MCF 10A (cell line): Measurements from ENCODE around the gene TMEM213. TPM values are rescaled to one million over a fixed set of nuclear protein-coding genes. Genes with fewer than 3 reads are reported as not detected.
A peak's percentile ranks its signal among the peaks of the same experiment; 100 is the strongest.

Source experiments
- BruUV-seq: library from RNA; stranded (reverse); fragments of 400-500 nt; replicated peaks from 2 replicates; lab custom pipeline; 2021; lab: Mats Ljungman, UMichigan
- CTCF ChIA-PET: fragments of 300-600 bp; sonication (Branson Sonifier 250); formaldehyde crosslinking; extraction: SDS; loops from one replicate; lab custom pipeline; 2021; ENCODE audit warnings: antibody characterized with exemption, inconsistent platforms; lab: Yijun Ruan, JAX
- POLR2A ChIA-PET: fragments of 300-600, 350-650 bp; sonication (Branson Sonifier 250); formaldehyde crosslinking; extraction: SDS; loops from one replicate; lab custom pipeline; 2020; ENCODE audit warnings: antibody characterized with exemption, inconsistent platforms; lab: Yijun Ruan, JAX
- DNase-seq: peaks from one replicate; pipeline ENCODE4 v3.0.0-alpha.2; 2018; ENCODE audit not compliant: unreplicated experiment
- H3K27ac Mint-ChIP-seq: one replicate; pipeline ENCODE4 v1.8.0; 2022; ENCODE audit warnings: mild to moderate bottlenecking, low read depth, mixed read lengths; ENCODE audit not compliant: unreplicated experiment
- H3K27me3 Mint-ChIP-seq: one replicate; pipeline ENCODE4 v1.8.0; 2022; ENCODE audit warnings: mixed read lengths; ENCODE audit not compliant: insufficient read depth, unreplicated experiment
- H3K36me3 Mint-ChIP-seq: one replicate; pipeline ENCODE4 v1.8.0; 2022; ENCODE audit warnings: mild to moderate bottlenecking, moderate library complexity, mixed read lengths; ENCODE audit not compliant: insufficient read depth, unreplicated experiment
- H3K4me1 Mint-ChIP-seq: one replicate; pipeline ENCODE4 v1.8.0; 2022; ENCODE audit warnings: mixed read lengths; ENCODE audit not compliant: insufficient read depth, unreplicated experiment
- H3K4me3 Mint-ChIP-seq: one replicate; pipeline ENCODE4 v1.8.0; 2022; ENCODE audit warnings: mild to moderate bottlenecking, moderate library complexity, mixed read lengths; ENCODE audit not compliant: unreplicated experiment
- H3K9me3 Mint-ChIP-seq: one replicate; pipeline ENCODE4 v1.8.0; 2022; ENCODE audit warnings: mixed read lengths; ENCODE audit not compliant: unreplicated experiment
- intact Hi-C: fragments of 100-400 bp; cut with micrococcal nuclease; formaldehyde crosslinking; loops from 2 replicates; pipeline ENCODE4 v1.14.1; 2022
- total RNA-seq: library from RNA; stranded (reverse); gene quantifications from 2 replicates; pipeline ENCODE4 v1.2.3, GENCODE V29; 2022
- TF ChIP-seq, protein P1 (sequence below): fragments of 200-600 bp; IDR thresholded peaks from one replicate; pipeline ENCODE4 v1.8.0; 2022; ENCODE audit warnings: antibody characterized with exemption, mild to moderate bottlenecking; ENCODE audit not compliant: unreplicated experiment

TMEM213 gene
- total RNA-seq, 1 experiment from 2014 or later, result not detected

DNA sequence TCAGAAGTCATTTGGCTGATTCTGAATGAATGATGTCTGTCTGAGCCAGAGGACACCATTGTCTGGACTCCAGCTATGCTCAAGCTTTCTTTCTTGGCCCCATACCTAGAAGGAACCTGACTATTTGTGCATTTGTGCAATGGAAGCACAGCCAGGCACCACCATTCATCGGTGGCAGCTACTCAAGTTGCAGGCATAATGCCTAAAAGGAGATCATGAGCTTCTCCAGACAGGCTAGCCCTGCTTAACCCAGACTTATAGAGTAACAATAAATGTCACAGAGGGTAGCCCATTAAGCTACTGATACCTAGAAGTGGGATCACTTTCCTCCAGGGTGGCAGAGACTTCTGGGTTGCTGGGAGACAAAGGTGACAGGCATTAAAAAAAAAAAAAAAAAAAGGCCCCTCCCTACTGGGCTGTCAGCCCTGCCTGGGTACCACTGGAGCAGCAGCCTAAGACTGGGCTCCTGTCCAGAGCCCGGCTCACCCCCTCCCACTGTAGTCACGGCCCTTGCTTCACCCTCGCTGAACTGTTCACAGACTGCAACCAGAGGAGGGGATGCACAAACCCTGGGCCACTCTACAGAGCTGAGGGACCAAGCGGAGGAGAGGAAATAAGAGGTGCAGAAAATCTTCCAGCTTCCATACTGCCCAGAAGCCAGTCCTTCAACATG, 75.6 kb downstream of the TMEM213 start:
- Mint-ChIP-seq H3K4me3 (no peak overlapping the region), H3K27me3 (no peaks in the 10 kb centered on the region), H3K36me3 (no peaks in the 10 kb centered on the region), H3K27ac (no peak overlapping the region), H3K9me3 (no peaks in the 10 kb centered on the region), H3K4me1 (peaks cover 20% of the 10 kb centered on the region)
- ChIA-PET CTCF (interaction anchor here (0.6 to 1.6 kb wide), 4 partner anchors 12 to 146 kb away, joined by 3 to 10 read pairs (median 4); no protein-coding TSS in a partner anchor), POLR2A (no interaction called here)
- DNase-seq, result no peak
- intact Hi-C loops, result no loop called here
- TF ChIP-seq, protein P1, sequence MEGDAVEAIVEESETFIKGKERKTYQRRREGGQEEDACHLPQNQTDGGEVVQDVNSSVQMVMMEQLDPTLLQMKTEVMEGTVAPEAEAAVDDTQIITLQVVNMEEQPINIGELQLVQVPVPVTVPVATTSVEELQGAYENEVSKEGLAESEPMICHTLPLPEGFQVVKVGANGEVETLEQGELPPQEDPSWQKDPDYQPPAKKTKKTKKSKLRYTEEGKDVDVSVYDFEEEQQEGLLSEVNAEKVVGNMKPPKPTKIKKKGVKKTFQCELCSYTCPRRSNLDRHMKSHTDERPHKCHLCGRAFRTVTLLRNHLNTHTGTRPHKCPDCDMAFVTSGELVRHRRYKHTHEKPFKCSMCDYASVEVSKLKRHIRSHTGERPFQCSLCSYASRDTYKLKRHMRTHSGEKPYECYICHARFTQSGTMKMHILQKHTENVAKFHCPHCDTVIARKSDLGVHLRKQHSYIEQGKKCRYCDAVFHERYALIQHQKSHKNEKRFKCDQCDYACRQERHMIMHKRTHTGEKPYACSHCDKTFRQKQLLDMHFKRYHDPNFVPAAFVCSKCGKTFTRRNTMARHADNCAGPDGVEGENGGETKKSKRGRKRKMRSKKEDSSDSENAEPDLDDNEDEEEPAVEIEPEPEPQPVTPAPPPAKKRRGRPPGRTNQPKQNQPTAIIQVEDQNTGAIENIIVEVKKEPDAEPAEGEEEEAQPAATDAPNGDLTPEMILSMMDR, result no peak
- no TSS peak for BruUV-seq

- peak; percentile 55 for DNase-seq
- intact Hi-C loops, result no loop called here
- Mint-ChIP-seq H3K4me3 (no peak overlapping the region), H3K27me3 (no peaks in the 10 kb centered on the region), H3K27ac (peak overlapping the region; percentile 51), H3K9me3 (no peaks in the 10 kb centered on the region), H3K4me1 (peaks cover 20% of the 10 kb centered on the region), H3K36me3 (peaks cover 9% of the 10 kb centered on the region)
- CTCF ChIA-PET, result interaction anchor here (0.6 to 3.4 kb wide), 3 partner anchors 10 to 199 kb away, joined by 3 to 25 read pairs (median 6); no protein-coding TSS in a partner anchor
- TF ChIP-seq, protein P1, result no peak
- POLR2A ChIA-PET, result no interaction called here
- BruUV-seq, result no TSS peak
Measured at GRCh38 chr7:138875794-138876193, 78.0 kb downstream of the TMEM213 start.

- Mint-ChIP-seq H3K27me3 (no peaks in the 10 kb centered on the region), H3K4me3 (no peak overlapping the region), H3K36me3 (peaks cover 9% of the 10 kb centered on the region), H3K4me1 (peaks cover 20% of the 10 kb centered on the region), H3K9me3 (no peaks in the 10 kb centered on the region), H3K27ac (no peak overlapping the region)
- no peak for DNase-seq
- CTCF ChIA-PET, result interaction anchor here (1.1 to 3.4 kb wide), 3 partner anchors 10 to 199 kb away, joined by 3 to 25 read pairs (median 6); no protein-coding TSS in a partner anchor
- POLR2A ChIA-PET, result no interaction called here
- intact Hi-C loops, result no loop called here
- no TSS peak for BruUV-seq
- TF ChIP-seq, protein P1, result no peak
Measured at GRCh38 chr7:138876326-138876725, 78.5 kb downstream of the TMEM213 start.

DNA sequence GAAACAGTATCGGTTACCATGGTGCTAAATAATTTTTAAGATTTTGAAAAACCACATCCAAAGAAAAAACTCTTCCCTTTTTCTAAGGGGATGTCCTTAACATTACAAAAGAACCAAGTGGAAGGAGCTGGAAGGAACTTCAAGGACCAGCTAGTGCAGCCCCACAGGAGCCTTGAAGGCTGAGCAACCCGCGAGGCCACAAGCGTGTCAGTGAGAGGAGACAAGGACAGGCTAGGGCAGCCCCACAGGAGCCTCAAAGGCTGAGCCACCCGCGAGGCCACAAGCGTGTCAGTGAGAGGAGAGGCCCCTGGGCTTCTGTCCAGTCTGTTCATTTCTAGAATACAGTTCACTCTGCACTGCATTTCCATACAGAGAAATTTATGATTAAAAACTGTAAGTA, 80.3 kb downstream of the TMEM213 start:
- H3K4me1 Mint-ChIP-seq, result peaks cover 13% of the 10 kb centered on the region
- H3K36me3 Mint-ChIP-seq, result peaks cover 9% of the 10 kb centered on the region
- no peaks in the 10 kb centered on the region for H3K27me3 Mint-ChIP-seq
- intact Hi-C loops, result no loop called here
- TF ChIP-seq, protein P1, result no peak
- BruUV-seq, result no TSS peak
- POLR2A ChIA-PET, result interaction anchor here (1.4 kb wide), 1 partner anchor 8 kb away, joined by 6 read pairs; no protein-coding TSS in a partner anchor
- H3K4me3 Mint-ChIP-seq, result no peak overlapping the region
- CTCF ChIA-PET, result interaction anchor here (0.6 to 3.4 kb wide), 3 partner anchors 8 to 716 kb away, joined by 3 to 25 read pairs (median 3); no protein-coding TSS in a partner anchor
- no peaks in the 10 kb centered on the region for H3K9me3 Mint-ChIP-seq
- no peak for DNase-seq
- H3K27ac Mint-ChIP-seq, result no peak overlapping the region
